ENCODE data around the gene MORF4L2. TPM values are rescaled to one million over a fixed set of nuclear protein-coding genes. Genes with fewer than 3 reads are reported as not detected.
"Not testable (repeated sequence)": the region's sequence is repeated elsewhere in the genome, so short reads cannot be mapped to it uniquely, and the experiment has no call there.

MORF4L2 gene
- total RNA-seq, 2 donors from 2014 or later, result 287 to 313 TPM

DNA sequence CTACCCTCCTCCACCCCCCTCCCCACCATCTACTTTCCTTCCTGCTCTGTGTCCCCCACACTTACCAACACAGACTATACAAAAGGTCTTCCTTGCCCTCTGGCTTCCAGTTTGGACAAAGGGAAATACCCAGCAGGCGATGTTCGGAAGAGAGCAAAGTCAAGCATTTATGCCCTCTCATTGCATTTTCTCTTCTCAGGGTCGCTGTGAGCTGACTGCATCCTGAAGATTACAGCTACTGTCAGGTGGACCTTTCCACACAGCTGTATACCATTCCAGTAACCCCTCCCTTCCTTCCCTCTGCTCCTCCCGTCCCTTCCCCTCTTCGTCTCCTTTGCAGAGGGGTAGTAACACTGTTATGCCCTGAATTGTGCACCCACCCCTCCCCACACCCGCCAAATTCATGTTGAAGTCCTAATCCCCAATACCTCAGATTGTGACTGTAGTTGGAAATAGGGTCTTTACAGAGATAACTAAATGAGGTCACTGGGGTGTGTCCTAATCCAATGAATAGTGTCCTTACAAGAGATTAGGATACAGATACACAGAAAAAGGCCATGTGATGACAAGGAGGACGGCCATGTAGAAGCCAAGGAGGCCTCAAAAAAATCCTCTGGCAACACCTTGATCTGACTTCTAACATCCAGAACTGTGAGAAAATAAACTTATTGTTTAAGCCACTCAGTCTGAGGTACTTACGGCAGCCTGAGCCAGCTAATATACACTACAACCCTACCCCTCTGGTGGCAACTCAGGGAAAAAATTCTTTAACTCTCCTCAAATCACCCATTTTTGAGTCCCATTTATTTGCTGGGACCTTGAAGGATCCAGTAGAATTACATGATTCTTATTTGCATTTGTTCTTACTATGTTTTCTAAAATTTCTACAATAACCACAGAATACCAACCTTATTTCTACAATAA is 11.7 kb downstream of the MORF4L2 start:
- Histone ChIP-seq H3K27me3 (replicated peaks; ENCODE audit: insufficient read depth) (no peaks in the 10 kb centered on the region), H3K4me1 (replicated peaks) (no peaks in the 10 kb centered on the region), H3K27ac (no peak overlapping the region), H3K4me3 (no peak overlapping the region), H3K36me3 (no peaks in the 10 kb centered on the region), H3K9me3 (no peaks in the 10 kb centered on the region)
- no peak for DNase-seq (ENCODE audit: low spot score)
- WGBS, result 84% methylated on average over 8 of the region's 8 CpGs
- intact Hi-C loops (cut with DNase I), result no loop called here
- no peak for TF ChIP-seq POLR2AphosphoS5 (IDR thresholded peaks at IDR 0.05)
- TF ChIP-seq, protein P1, sequence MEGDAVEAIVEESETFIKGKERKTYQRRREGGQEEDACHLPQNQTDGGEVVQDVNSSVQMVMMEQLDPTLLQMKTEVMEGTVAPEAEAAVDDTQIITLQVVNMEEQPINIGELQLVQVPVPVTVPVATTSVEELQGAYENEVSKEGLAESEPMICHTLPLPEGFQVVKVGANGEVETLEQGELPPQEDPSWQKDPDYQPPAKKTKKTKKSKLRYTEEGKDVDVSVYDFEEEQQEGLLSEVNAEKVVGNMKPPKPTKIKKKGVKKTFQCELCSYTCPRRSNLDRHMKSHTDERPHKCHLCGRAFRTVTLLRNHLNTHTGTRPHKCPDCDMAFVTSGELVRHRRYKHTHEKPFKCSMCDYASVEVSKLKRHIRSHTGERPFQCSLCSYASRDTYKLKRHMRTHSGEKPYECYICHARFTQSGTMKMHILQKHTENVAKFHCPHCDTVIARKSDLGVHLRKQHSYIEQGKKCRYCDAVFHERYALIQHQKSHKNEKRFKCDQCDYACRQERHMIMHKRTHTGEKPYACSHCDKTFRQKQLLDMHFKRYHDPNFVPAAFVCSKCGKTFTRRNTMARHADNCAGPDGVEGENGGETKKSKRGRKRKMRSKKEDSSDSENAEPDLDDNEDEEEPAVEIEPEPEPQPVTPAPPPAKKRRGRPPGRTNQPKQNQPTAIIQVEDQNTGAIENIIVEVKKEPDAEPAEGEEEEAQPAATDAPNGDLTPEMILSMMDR (IDR thresholded peaks at IDR 0.05), result no peak
- no peak for TF ChIP-seq POLR2A (IDR thresholded peaks at IDR 0.05)

DNA sequence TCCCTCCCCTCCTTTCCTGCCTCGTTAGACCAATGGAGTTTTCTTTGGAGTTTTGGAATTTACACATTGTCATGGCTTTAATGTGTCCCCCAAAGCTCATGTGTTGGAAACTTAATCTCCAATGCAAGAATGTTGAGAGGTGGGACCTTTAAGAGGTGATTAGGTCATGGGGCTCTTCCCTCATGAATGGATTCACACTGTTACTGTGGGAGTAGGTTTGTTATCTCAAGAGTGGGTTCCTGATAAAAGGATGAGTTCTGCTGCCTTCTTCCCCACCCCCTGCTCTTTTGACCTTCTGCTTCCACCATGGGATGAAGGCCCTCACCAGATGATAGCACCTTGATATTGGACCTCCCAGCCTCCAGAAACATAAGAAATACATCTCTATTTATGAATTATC is 16.8 kb downstream of the MORF4L2 start:
- H3K27ac ChIP-seq, result no peak overlapping the region
- intact Hi-C loops (cut with DNase I), result no loop called here
- H3K9me3 ChIP-seq, result no peaks in the 10 kb centered on the region
- H3K36me3 ChIP-seq, result no peaks in the 10 kb centered on the region
- WGBS, result 81% methylated on average over 1 of the region's 1 CpG
- no peak for DNase-seq (ENCODE audit: low spot score)
- no peaks in the 10 kb centered on the region for H3K27me3 ChIP-seq (replicated peaks; ENCODE audit: insufficient read depth)
- H3K4me3 ChIP-seq, result no peak overlapping the region
- TF ChIP-seq POLR2AphosphoS5 (IDR thresholded peaks at IDR 0.05), result no peak
- TF ChIP-seq, protein P1 (IDR thresholded peaks at IDR 0.05), result no peak
- TF ChIP-seq POLR2A (IDR thresholded peaks at IDR 0.05), result no peak
- no peaks in the 10 kb centered on the region for H3K4me1 ChIP-seq (replicated peaks)

DNA sequence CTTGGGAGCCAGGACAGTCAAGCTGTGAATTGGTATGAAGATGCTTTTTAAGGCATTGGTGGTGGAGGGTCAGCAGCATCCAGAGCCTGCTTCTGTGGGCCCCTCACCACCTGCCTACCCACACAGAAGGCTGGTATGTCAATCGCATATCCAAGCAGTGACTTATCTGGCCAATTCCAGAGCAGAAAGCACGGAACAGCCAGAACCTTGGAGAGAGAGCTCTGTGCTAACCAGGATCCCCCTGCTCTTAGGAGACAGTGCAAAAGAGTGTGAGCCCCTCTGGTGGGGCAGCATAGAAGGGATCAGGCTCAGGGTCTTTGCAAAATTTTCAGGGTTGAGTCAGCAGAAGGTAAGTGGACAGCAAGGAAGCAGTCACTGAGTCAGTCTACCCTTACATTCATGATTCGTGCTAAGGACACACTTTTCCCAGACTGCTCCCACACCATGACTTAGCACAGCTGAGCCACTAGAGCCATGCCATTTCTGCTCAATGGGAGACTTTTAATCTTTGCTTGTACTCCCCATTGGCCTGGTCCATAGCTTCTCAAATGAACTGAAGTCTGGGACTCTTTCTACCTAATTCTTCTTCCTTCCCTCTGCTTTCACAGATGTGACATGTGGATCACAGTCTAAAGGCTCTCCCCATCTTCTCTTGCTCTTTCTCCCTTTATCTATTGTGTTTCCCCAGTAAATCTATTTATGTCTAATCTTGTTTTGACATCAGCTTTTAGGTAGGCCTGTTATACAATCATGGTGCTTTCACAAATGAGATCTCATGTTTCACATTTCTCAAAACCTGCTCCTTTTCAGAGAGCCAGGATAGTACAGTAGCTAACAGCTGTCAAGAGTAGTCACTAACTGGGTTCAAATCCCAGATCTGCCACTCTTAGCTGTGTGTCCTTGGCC is 20.0 kb downstream of the MORF4L2 start:
- intact Hi-C loops (cut with DNase I), result no loop called here
- Histone ChIP-seq H3K27me3 (replicated peaks; ENCODE audit: insufficient read depth) (no peaks in the 10 kb centered on the region), H3K36me3 (no peaks in the 10 kb centered on the region), H3K4me3 (no peak overlapping the region), H3K9me3 (no peaks in the 10 kb centered on the region), H3K27ac (no peak overlapping the region), H3K4me1 (replicated peaks) (no peaks in the 10 kb centered on the region)
- WGBS, result 100% methylated on average over 3 of the region's 3 CpGs
- no peak for DNase-seq (ENCODE audit: low spot score)
- TF ChIP-seq POLR2A (IDR thresholded peaks at IDR 0.05) (no peak), POLR2AphosphoS5 (IDR thresholded peaks at IDR 0.05) (no peak)
- TF ChIP-seq, protein P1 (IDR thresholded peaks at IDR 0.05), result no peak

DNA sequence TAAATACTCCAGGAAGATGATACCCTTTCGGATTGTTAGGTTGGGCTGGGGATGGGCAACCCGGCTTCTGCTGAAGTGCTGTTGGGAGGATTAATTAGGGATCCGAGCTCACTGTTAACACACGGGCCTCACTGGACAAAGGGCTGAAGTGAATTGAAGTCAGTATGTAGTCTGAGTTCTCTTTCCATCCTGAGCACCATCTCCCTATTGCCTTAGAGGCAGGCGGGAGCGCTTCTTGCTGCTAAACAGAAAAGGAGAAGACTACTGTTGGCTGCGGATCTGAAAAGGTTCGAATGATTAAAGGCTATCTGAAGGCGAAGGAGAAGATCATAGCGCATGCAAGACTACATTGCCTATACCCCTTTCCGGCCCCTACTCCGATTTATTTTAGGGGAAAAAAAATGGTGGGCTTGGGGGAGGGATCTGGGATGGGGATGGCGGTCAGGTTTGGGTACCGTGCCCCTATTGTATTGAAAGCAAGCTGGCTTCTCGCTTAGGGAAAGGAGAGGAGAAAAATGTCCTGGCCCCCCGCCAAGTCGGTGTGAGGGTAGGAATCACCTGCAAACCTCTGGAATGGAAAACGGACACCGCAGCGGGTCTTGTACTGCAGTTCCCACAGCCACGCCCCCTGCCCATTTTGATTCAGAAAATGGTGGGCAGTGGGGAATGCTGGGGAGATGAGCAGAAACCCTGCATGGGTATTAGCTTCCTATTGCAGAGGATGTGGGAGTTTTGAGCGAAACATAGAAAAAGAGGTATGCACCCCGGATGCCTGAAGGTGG is 22.3 kb downstream of the MORF4L2 start:
- intact Hi-C loops (cut with DNase I), result no loop called here
- Histone ChIP-seq H3K9me3 (no peaks in the 10 kb centered on the region), H3K27ac (no peak overlapping the region), H3K4me1 (replicated peaks) (no peaks in the 10 kb centered on the region), H3K27me3 (replicated peaks; ENCODE audit: insufficient read depth) (no peaks in the 10 kb centered on the region), H3K4me3 (no peak overlapping the region), H3K36me3 (no peaks in the 10 kb centered on the region)
- TF ChIP-seq POLR2A (IDR thresholded peaks at IDR 0.05), result no peak
- TF ChIP-seq, protein P1 (IDR thresholded peaks at IDR 0.05), result no peak
- no peak for TF ChIP-seq POLR2AphosphoS5 (IDR thresholded peaks at IDR 0.05)
- no peak for DNase-seq (ENCODE audit: low spot score)
- WGBS, result 24% methylated on average over 23 of the region's 23 CpGs

DNA sequence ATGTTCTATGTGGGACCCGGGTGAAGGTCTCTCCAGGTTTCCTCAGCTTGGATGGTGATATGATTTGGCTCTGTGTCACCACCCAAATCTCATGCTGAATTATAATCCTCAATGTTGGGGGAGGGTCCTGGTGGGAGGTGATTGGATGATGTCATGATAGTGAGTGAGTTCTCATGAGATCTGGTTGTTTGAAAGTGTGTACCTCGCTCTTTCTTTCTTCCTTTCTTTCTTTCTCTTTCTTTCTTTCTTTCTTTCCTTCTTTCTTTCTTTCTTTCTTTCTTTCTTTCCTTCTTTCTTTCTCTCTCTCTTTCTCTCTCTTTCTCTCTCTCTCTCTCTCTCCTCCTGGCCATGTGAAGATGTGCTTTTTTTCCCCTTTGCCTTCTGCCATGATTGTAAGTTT is 27.0 kb downstream of the MORF4L2 start:
- H3K9me3 ChIP-seq; H3K4me3 ChIP-seq; H3K36me3 ChIP-seq; DNase-seq (ENCODE audit: low spot score); H3K27me3 ChIP-seq (replicated peaks; ENCODE audit: insufficient read depth); H3K4me1 ChIP-seq (replicated peaks); intact Hi-C loops (cut with DNase I); H3K27ac ChIP-seq: not testable (repeated sequence)
- 83% methylated on average over 2 of the region's 2 CpGs for whole genome bisulfite sequencing
